MG63 (cell line): ENCODE measurements around the gene DPY19L3. TPM values are rescaled to one million over a fixed set of nuclear protein-coding genes. Genes with fewer than 3 reads are reported as not detected.
"Not testable (repeated sequence)": the region's sequence is repeated elsewhere in the genome, so short reads cannot be mapped to it uniquely, and the experiment has no call there.

Source experiments
- DNase-seq: peaks from one replicate; pipeline ENCODE4 v3.0.0-alpha.2; 2020
- H3K27me3 ChIP-seq: fragments of 250-450 bp; sonication (Bioruptor Pico); 2 replicates; pipeline ENCODE4 v1.5.1; 2020; ENCODE audit warnings: mild to moderate bottlenecking, moderate library complexity
- H3K36me3 ChIP-seq: fragments of 250-450 bp; sonication (Bioruptor Pico); 2 replicates; pipeline ENCODE4 v1.5.1; 2020; ENCODE audit warnings: mild to moderate bottlenecking, moderate library complexity
- H3K4me3 ChIP-seq: fragments of 250-450 bp; sonication (Bioruptor Pico); 2 replicates; pipeline ENCODE4 v1.5.1; 2020; ENCODE audit warnings: mild to moderate bottlenecking, moderate library complexity
- H3K9me3 ChIP-seq: fragments of 250-450 bp; sonication (Bioruptor Pico); 2 replicates; pipeline ENCODE4 v1.5.1; 2020; ENCODE audit warnings: mild to moderate bottlenecking, moderate library complexity
- total RNA-seq: library from RNA; depleted of rRNA; stranded (reverse); fragments of >200 nt; shearing (Covaris generic); gene quantifications from 2 replicates; pipeline ENCODE4 v1.2.3, GENCODE V29; 2014; ENCODE audit warnings: low replicate concordance

Gene DPY19L3
- total RNA-seq, 1 experiment from 2014 or later = 10.4 TPM

GRCh38 chr19:32459204-32459865 is 53.8 kb downstream of the DPY19L3 start:
- H3K27me3 ChIP-seq = no peaks in the 10 kb centered on the region
- no peak overlapping the region for H3K4me3 ChIP-seq
- no peak for DNase-seq
- peaks cover 25% of the 10 kb centered on the region for H3K36me3 ChIP-seq
- H3K9me3 ChIP-seq = no peaks in the 10 kb centered on the region

GRCh38 chr19:32460476-32460875 is 54.9 kb downstream of the DPY19L3 start:
- no peak for DNase-seq
- peaks cover 24% of the 10 kb centered on the region for H3K36me3 ChIP-seq
- no peaks in the 10 kb centered on the region for H3K27me3 ChIP-seq

GRCh38 chr19:32464279-32464678 is 58.7 kb downstream of the DPY19L3 start:
- no peak for DNase-seq
- Histone ChIP-seq H3K4me3 (no peak overlapping the region), H3K27me3 (no peaks in the 10 kb centered on the region), H3K9me3 (no peaks in the 10 kb centered on the region), H3K36me3 (peaks cover 15% of the 10 kb centered on the region)

More at GRCh38 chr19:32460476-32460875, 54.9 kb downstream of the DPY19L3 start:
- Histone ChIP-seq H3K9me3 (no peaks in the 10 kb centered on the region), H3K4me3 (no peak overlapping the region)

GRCh38 chr19:32465176-32465575 is 59.6 kb downstream of the DPY19L3 start:
- peaks cover 11% of the 10 kb centered on the region for H3K36me3 ChIP-seq
- no peak for DNase-seq
- no peaks in the 10 kb centered on the region for H3K27me3 ChIP-seq
- no peak overlapping the region for H3K4me3 ChIP-seq
- H3K9me3 ChIP-seq = no peaks in the 10 kb centered on the region

GRCh38 chr19:32469795-32470194 is 64.2 kb downstream of the DPY19L3 start:
- Histone ChIP-seq H3K9me3 (no peaks in the 10 kb centered on the region), H3K36me3 (peaks cover 11% of the 10 kb centered on the region), H3K27me3 (no peaks in the 10 kb centered on the region), H3K4me3 (no peak overlapping the region)
- DNase-seq = no peak

- no peak for DNase-seq
These were observed 65.5 kb downstream of the DPY19L3 start for GRCh38 chr19:32471095-32471494.

GRCh38 chr19:32471811-32472210 is 66.2 kb downstream of the DPY19L3 start:
- no peak for DNase-seq
- Histone ChIP-seq H3K9me3 (no peaks in the 10 kb centered on the region), H3K4me3 (no peak overlapping the region), H3K27me3 (no peaks in the 10 kb centered on the region), H3K36me3 (peaks cover 5% of the 10 kb centered on the region; the same call in 1 of the 2 replicates)

More at GRCh38 chr19:32471095-32471494, 65.5 kb downstream of the DPY19L3 start:
- Histone ChIP-seq H3K9me3 (no peaks in the 10 kb centered on the region), H3K27me3 (no peaks in the 10 kb centered on the region), H3K36me3 (peaks cover 5% of the 10 kb centered on the region), H3K4me3 (no peak overlapping the region)

- H3K27me3 ChIP-seq = no peaks in the 10 kb centered on the region
- DNase-seq = no peak
- H3K9me3 ChIP-seq = no peaks in the 10 kb centered on the region
- no peak overlapping the region for H3K4me3 ChIP-seq
- H3K36me3 ChIP-seq = peaks cover 14% of the 10 kb centered on the region
These were observed 69.8 kb downstream of the DPY19L3 start for GRCh38 chr19:32475141-32476031.

- peaks cover 14% of the 10 kb centered on the region for H3K36me3 ChIP-seq
- no peak for DNase-seq
- H3K27me3 ChIP-seq = no peaks in the 10 kb centered on the region
- no peaks in the 10 kb centered on the region for H3K9me3 ChIP-seq
- H3K4me3 ChIP-seq = no peak overlapping the region
These were observed 70.4 kb downstream of the DPY19L3 start for GRCh38 chr19:32476032-32476350.

GRCh38 chr19:32480321-32480720 is 74.8 kb downstream of the DPY19L3 start:
- H3K36me3 ChIP-seq = peaks cover 33% of the 10 kb centered on the region

GRCh38 chr19:32483574-32483973 is 78.0 kb downstream of the DPY19L3 start:
- no peak overlapping the region for H3K4me3 ChIP-seq
- no peaks in the 10 kb centered on the region for H3K27me3 ChIP-seq
- peaks cover 26% of the 10 kb centered on the region for H3K36me3 ChIP-seq
- no peaks in the 10 kb centered on the region for H3K9me3 ChIP-seq
- DNase-seq = no peak

More at GRCh38 chr19:32480321-32480720, 74.8 kb downstream of the DPY19L3 start:
- Histone ChIP-seq H3K9me3 (no peaks in the 10 kb centered on the region), H3K4me3 (no peak overlapping the region), H3K27me3 (no peaks in the 10 kb centered on the region)
- no peak for DNase-seq

GRCh38 chr19:32489971-32490370 is 84.4 kb downstream of the DPY19L3 start:
- H3K27me3 ChIP-seq = no peaks in the 10 kb centered on the region
- no peak overlapping the region for H3K4me3 ChIP-seq
- DNase-seq = no peak
- no peaks in the 10 kb centered on the region; the same call in none of the 2 replicates for H3K36me3 ChIP-seq
- 0 out of 2 replicates have a peak, but pooled peaks cover 2% of the 10 kb centered on the region for H3K9me3 ChIP-seq

- no peak overlapping the region for H3K4me3 ChIP-seq
- no peaks in the 10 kb centered on the region for H3K9me3 ChIP-seq
- no peak for DNase-seq
- H3K36me3 ChIP-seq = no peaks in the 10 kb centered on the region
- H3K27me3 ChIP-seq = no peaks in the 10 kb centered on the region
These were observed 91.8 kb downstream of the DPY19L3 start for GRCh38 chr19:32497391-32497790.

GRCh38 chr19:32498648-32499200 is 93.2 kb downstream of the DPY19L3 start:
- Histone ChIP-seq H3K9me3 (no peaks in the 10 kb centered on the region), H3K27me3 (no peaks in the 10 kb centered on the region), H3K36me3 (no peaks in the 10 kb centered on the region), H3K4me3 (no peak overlapping the region)
- no peak for DNase-seq

GRCh38 chr19:32512498-32512897 is 106.9 kb downstream of the DPY19L3 start:
- not testable (repeated sequence) for DNase-seq, H3K36me3 ChIP-seq, H3K9me3 ChIP-seq, H3K4me3 ChIP-seq, H3K27me3 ChIP-seq

GRCh38 chr19:32519023-32519422 is 113.5 kb downstream of the DPY19L3 start:
- H3K9me3 ChIP-seq = no peaks in the 10 kb centered on the region; the same call in 1 of the 2 replicates
- H3K36me3 ChIP-seq = no peaks in the 10 kb centered on the region
- no peak for DNase-seq
- no peak overlapping the region for H3K4me3 ChIP-seq
- peaks cover 10% of the 10 kb centered on the region for H3K27me3 ChIP-seq

- no peak for DNase-seq
- H3K4me3 ChIP-seq = no peak overlapping the region
- no peaks in the 10 kb centered on the region for H3K36me3 ChIP-seq
These were observed 117.4 kb downstream of the DPY19L3 start for GRCh38 chr19:32522967-32523366.

More at GRCh38 chr19:32522967-32523366, 117.4 kb downstream of the DPY19L3 start:
- Histone ChIP-seq H3K9me3 (no peaks in the 10 kb centered on the region; the same call in 1 of the 2 replicates), H3K27me3 (peaks cover 10% of the 10 kb centered on the region)
